Sigmoid colon (tissue), 4 donors: Measurements from ENCODE around the gene CUEDC1.

ENCODE experiments used
- CTCF ChIP-seq, 4 experiments: fragments of 450-650 bp in 3 of 4; fragments of 200-600 bp in 1 of 4; IDR thresholded peaks; one replicate each; pipeline ENCODE4 v1.5.1; 2016 to 2019; ENCODE audit warnings: antibody characterized with exemption in 4 of 4, mild to moderate bottlenecking in 3 of 4, moderate library complexity in 2 of 4
- POLR2AphosphoS5 ChIP-seq, 4 donors: sonication (generic); formaldehyde crosslinking; IDR thresholded peaks; one replicate each; pipeline ENCODE4 v1.6.1; 2017; ENCODE audit warnings: antibody characterized with exemption in 4 of 4

GRCh38 chr17:57953219-57953618 is 2.0 kb downstream of the CUEDC1 start:
- TF ChIP-seq POLR2AphosphoS5 (IDR thresholded peaks at IDR 0.05) (no peak), CTCF (IDR thresholded peaks at IDR 0.05) (no peak)
